ENCODE results near the gene FGA. TPM values are rescaled to one million over a fixed set of nuclear protein-coding genes. Genes with fewer than 3 reads are reported as not detected.

The FGA gene
- total and polyA plus RNA-seq, 9 donors, result 0.25 to 8.4 (median 2.4) TPM; not detected in 4

GRCh38 chr4:154574311-154574710, 16.2 kb downstream of the FGA start:
- Histone ChIP-seq H3K4me3 (no peak overlapping the region), H3K9me3 (no peaks in the 10 kb centered on the region), H3K4me1 (ENCODE audit: insufficient read depth) (no peaks in the 10 kb centered on the region), H3K27me3 (no peaks in the 10 kb centered on the region), H3K36me3 (no peaks in the 10 kb centered on the region), H3K27ac (no peak overlapping the region)
- intact Hi-C loops (cut with DNase I), result no loop called here
- TF ChIP-seq, protein P1, sequence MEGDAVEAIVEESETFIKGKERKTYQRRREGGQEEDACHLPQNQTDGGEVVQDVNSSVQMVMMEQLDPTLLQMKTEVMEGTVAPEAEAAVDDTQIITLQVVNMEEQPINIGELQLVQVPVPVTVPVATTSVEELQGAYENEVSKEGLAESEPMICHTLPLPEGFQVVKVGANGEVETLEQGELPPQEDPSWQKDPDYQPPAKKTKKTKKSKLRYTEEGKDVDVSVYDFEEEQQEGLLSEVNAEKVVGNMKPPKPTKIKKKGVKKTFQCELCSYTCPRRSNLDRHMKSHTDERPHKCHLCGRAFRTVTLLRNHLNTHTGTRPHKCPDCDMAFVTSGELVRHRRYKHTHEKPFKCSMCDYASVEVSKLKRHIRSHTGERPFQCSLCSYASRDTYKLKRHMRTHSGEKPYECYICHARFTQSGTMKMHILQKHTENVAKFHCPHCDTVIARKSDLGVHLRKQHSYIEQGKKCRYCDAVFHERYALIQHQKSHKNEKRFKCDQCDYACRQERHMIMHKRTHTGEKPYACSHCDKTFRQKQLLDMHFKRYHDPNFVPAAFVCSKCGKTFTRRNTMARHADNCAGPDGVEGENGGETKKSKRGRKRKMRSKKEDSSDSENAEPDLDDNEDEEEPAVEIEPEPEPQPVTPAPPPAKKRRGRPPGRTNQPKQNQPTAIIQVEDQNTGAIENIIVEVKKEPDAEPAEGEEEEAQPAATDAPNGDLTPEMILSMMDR (IDR thresholded peaks at IDR 0.05), result no peak
- no peak for TF ChIP-seq POLR2A (IDR thresholded peaks at IDR 0.05)
- TF ChIP-seq EP300 (IDR thresholded peaks at IDR 0.05), result no peak
- no peak for DNase-seq
- WGBS, 3 donors, result 82 to 87% (median 86%) methylated on average over 3 of the region's 3 CpGs

- Histone ChIP-seq H3K4me1 (ENCODE audit: insufficient read depth) (no peaks in the 10 kb centered on the region), H3K9me3 (no peaks in the 10 kb centered on the region), H3K4me3 (no peak overlapping the region), H3K27ac (no peak overlapping the region), H3K36me3 (no peaks in the 10 kb centered on the region), H3K27me3 (no peaks in the 10 kb centered on the region)
- TF ChIP-seq, protein P1 (IDR thresholded peaks at IDR 0.05), result no peak
- no peak for TF ChIP-seq EP300 (IDR thresholded peaks at IDR 0.05)
- TF ChIP-seq POLR2A (IDR thresholded peaks at IDR 0.05), result no peak
- DNase-seq, result no peak
- intact Hi-C loops (cut with DNase I), result no loop called here
- 70 to 85% (median 80%) methylated on average over 5 of the region's 5 CpGs for WGBS, 3 donors
Observed at GRCh38 chr4:154573190-154573870, 17.2 kb downstream of the FGA start.

DNA sequence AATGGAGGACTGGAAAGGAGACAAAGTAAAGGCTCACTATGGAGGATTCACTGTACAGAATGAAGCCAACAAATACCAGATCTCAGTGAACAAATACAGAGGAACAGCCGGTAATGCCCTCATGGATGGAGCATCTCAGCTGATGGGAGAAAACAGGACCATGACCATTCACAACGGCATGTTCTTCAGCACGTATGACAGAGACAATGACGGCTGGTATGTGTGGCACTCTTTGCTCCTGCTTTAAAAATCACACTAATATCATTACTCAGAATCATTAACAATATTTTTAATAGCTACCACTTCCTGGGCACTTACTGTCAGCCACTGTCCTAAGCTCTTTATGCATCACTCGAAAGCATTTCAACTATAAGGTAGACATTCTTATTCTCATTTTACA, 21.0 kb downstream of the FGA start:
- no peak overlapping the region for H3K27ac ChIP-seq
- no peaks in the 10 kb centered on the region for H3K27me3 ChIP-seq
- intact Hi-C loops (cut with DNase I), result no loop called here
- no peak overlapping the region for H3K4me3 ChIP-seq
- no peaks in the 10 kb centered on the region for H3K9me3 ChIP-seq
- no peaks in the 10 kb centered on the region for H3K4me1 ChIP-seq (ENCODE audit: insufficient read depth)
- no peaks in the 10 kb centered on the region for H3K36me3 ChIP-seq
- DNase-seq, result no peak
- WGBS, 3 donors, result 89 to 91% (median 89%) methylated on average over 5 of the region's 5 CpGs
- TF ChIP-seq EP300 (IDR thresholded peaks at IDR 0.05) (no peak), POLR2A (IDR thresholded peaks at IDR 0.05) (no peak)
- TF ChIP-seq, protein P1 (IDR thresholded peaks at IDR 0.05), result no peak

- Histone ChIP-seq H3K36me3 (no peaks in the 10 kb centered on the region), H3K4me3 (no peak overlapping the region), H3K9me3 (no peaks in the 10 kb centered on the region), H3K4me1 (ENCODE audit: insufficient read depth) (no peaks in the 10 kb centered on the region), H3K27ac (no peak overlapping the region), H3K27me3 (no peaks in the 10 kb centered on the region)
- DNase-seq, result no peak
- TF ChIP-seq POLR2A (IDR thresholded peaks at IDR 0.05) (no peak), EP300 (IDR thresholded peaks at IDR 0.05) (no peak)
- TF ChIP-seq, protein P1 (IDR thresholded peaks at IDR 0.05), result no peak
- intact Hi-C loops (cut with DNase I), result no loop called here
- WGBS, 3 donors, result 50 to 55% (median 50%) methylated on average over 3 of the region's 3 CpGs
Observed at GRCh38 chr4:154569028-154569427, 21.5 kb downstream of the FGA start.

All from ovary (tissue), 9 donors.